Neural cell (in vitro differentiated cells): Measurements from ENCODE around the gene CIB4. TPM values are rescaled to one million over a fixed set of nuclear protein-coding genes. Genes with fewer than 3 reads are reported as not detected.

ENCODE experiments used
- H2AFZ ChIP-seq: fragments of 200-600, 300-800 bp; sonication (generic), shearing (Covaris generic); 2 replicates; pipeline ENCODE4 v1.6.0; 2014; ENCODE audit warnings: low read depth, mild to moderate bottlenecking, antibody characterized with exemption, low read length, moderate library complexity
- H3F3A ChIP-seq: fragments of 200-600 bp; shearing (Covaris generic); 2 replicates; pipeline ENCODE4 v1.6.1; 2016; ENCODE audit warnings: mild to moderate bottlenecking, moderate library complexity, mixed read lengths, antibody characterized with exemption, low read length; ENCODE audit not compliant: insufficient read depth, poor library complexity, severe bottlenecking
- H3K27ac ChIP-seq: fragments of 200-600, 300-800 bp; sonication (generic), shearing (Covaris generic); 2 replicates; pipeline ENCODE4 v1.5.1; 2014; ENCODE audit warnings: mild to moderate bottlenecking, low read length, moderate library complexity
- H3K27me3 ChIP-seq: fragments of 300-800, 200-600 bp; sonication (generic), shearing (Covaris generic); 2 replicates; pipeline ENCODE4 v1.6.0; 2014; ENCODE audit warnings: mild to moderate bottlenecking, low read depth, low read length, moderate library complexity; ENCODE audit not compliant: insufficient read depth
- H3K36me3 ChIP-seq: fragments of 300-800, 200-600 bp; sonication (generic), shearing (Covaris generic); 2 replicates; pipeline ENCODE4 v1.5.1; 2014; ENCODE audit warnings: mild to moderate bottlenecking, antibody characterized with exemption, low read length, moderate library complexity; ENCODE audit not compliant: insufficient read depth
- H3K4me2 ChIP-seq: fragments of 300-800, 200-600 bp; sonication (generic), shearing (Covaris generic); 2 replicates; pipeline ENCODE4 v1.6.0; 2014; ENCODE audit warnings: mild to moderate bottlenecking, low read length
- H3K4me3 ChIP-seq: fragments of 300-800, 200-600 bp; sonication (generic), shearing (Covaris generic); 2 replicates; pipeline ENCODE4 v1.5.1; 2014; ENCODE audit warnings: mild to moderate bottlenecking, low read length, moderate library complexity
- H3K79me2 ChIP-seq: fragments of 200-600 bp; shearing (Covaris generic); replicated peaks from 2 replicates; pipeline ENCODE4 v1.6.0; 2014; ENCODE audit warnings: mild to moderate bottlenecking, low read length, moderate library complexity; ENCODE audit not compliant: insufficient read depth
- H3K9ac ChIP-seq: fragments of 300-800, 200-600 bp; sonication (generic), shearing (Covaris generic); 2 replicates; pipeline ENCODE4 v1.6.1; 2016; ENCODE audit warnings: mild to moderate bottlenecking, low read length, mixed read lengths
- H3K9me2 ChIP-seq: fragments of 200-600 bp; shearing (Covaris generic); 2 replicates; pipeline ENCODE4 v1.6.1; 2016; ENCODE audit warnings: mild to moderate bottlenecking, low read length, mixed read lengths; ENCODE audit not compliant: insufficient read depth
- H3K9me3 ChIP-seq: fragments of 200-600, 300-800 bp; sonication (generic), shearing (Covaris generic); 2 replicates; pipeline ENCODE4 v1.6.1; 2016; ENCODE audit warnings: mild to moderate bottlenecking, mixed run types, low read length, moderate library complexity, mixed read lengths
- H4K20me1 ChIP-seq: fragments of 200-600 bp; shearing (Covaris generic); 2 replicates; pipeline ENCODE4 v1.6.1; 2016; ENCODE audit warnings: mild to moderate bottlenecking, mixed run types; ENCODE audit not compliant: insufficient read depth
- CTCF ChIP-seq: fragments of 450-650 bp; IDR thresholded peaks from 2 replicates; pipeline ENCODE4 v1.5.1; 2014; ENCODE audit warnings: antibody characterized with exemption, mild to moderate bottlenecking, moderate library complexity; ENCODE audit not compliant: poor library complexity, severe bottlenecking
- EP300 ChIP-seq: fragments of 450-650 bp; conservative IDR thresholded peaks from 2 replicates; pipeline ENCODE4 v1.6.1; 2014; ENCODE audit warnings: antibody characterized with exemption, mild to moderate bottlenecking, moderate library complexity; ENCODE audit not compliant: poor library complexity, severe bottlenecking
- EZH2 ChIP-seq: fragments of 200-600, 300-800 bp; shearing (Covaris generic), sonication (generic); IDR thresholded peaks from 2 replicates; pipeline ENCODE4 v1.6.1; 2014; ENCODE audit warnings: antibody characterized with exemption, low read length, borderline replicate concordance, mild to moderate bottlenecking; ENCODE audit not compliant: insufficient read depth, poor library complexity, severe bottlenecking
- MXI1 ChIP-seq: fragments of 450-650 bp; conservative IDR thresholded peaks from 2 replicates; pipeline ENCODE4 v1.6.1; 2014; ENCODE audit warnings: antibody characterized with exemption, mild to moderate bottlenecking; ENCODE audit not compliant: poor library complexity, severe bottlenecking
- POLR2AphosphoS5 ChIP-seq: IDR thresholded peaks from 2 replicates; pipeline ENCODE4 v1.6.1; 2012
- RAD21 ChIP-seq: fragments of 450-650 bp; conservative IDR thresholded peaks from 2 replicates; pipeline ENCODE4 v1.6.1; 2014; ENCODE audit warnings: antibody characterized with exemption, mild to moderate bottlenecking, moderate library complexity
- REST ChIP-seq: IDR thresholded peaks from 2 replicates; pipeline ENCODE4 v1.6.1; 2012; ENCODE audit warnings: borderline replicate concordance
- SMC3 ChIP-seq: fragments of 450-650 bp; conservative IDR thresholded peaks from 2 replicates; pipeline ENCODE4 v1.6.1; 2014; ENCODE audit warnings: antibody characterized with exemption, mild to moderate bottlenecking, moderate library complexity; ENCODE audit not compliant: poor library complexity
- TAF1 ChIP-seq: IDR thresholded peaks from 2 replicates; pipeline ENCODE4 v1.6.1; 2012; ENCODE audit warnings: low read depth
- polyA plus RNA-seq: library from polyadenylated mRNA; depleted of rRNA; stranded (reverse); fragments of >200 nt; gene quantifications from 2 replicates; pipeline ENCODE4 v1.2.3, GENCODE V29; 2014

CIB4 gene
- polyA plus RNA-seq, 1 donor from 2014 or later, result not detected

- Histone ChIP-seq H3F3A (no peaks in the 10 kb centered on the region), H3K36me3 (no peaks in the 10 kb centered on the region)
Measured at GRCh38 chr2:26645762-26646161, 4.6 kb upstream of the CIB4 start.

GRCh38 chr2:26644188-26644835 is 3.1 kb upstream of the CIB4 start:
- Histone ChIP-seq H3K27me3 (no peaks in the 10 kb centered on the region), H3K4me3 (no peak overlapping the region), H4K20me1 (no peaks in the 10 kb centered on the region), H3K4me2 (no peak overlapping the region), H3K36me3 (no peaks in the 10 kb centered on the region), H3K9me3 (no peaks in the 10 kb centered on the region), H3F3A (no peaks in the 10 kb centered on the region), H3K9ac (no peak overlapping the region), H3K79me2 (no peaks in the 10 kb centered on the region), H3K9me2 (no peaks in the 10 kb centered on the region), H2AFZ (no peak overlapping the region), H3K27ac (no peak overlapping the region)
- TF ChIP-seq REST (no peak), MXI1 (no peak), RAD21 (no peak), POLR2AphosphoS5 (no peak), TAF1 (no peak), EP300 (no peak), EZH2 (no peak)

More at GRCh38 chr2:26645762-26646161, 4.6 kb upstream of the CIB4 start:
- Histone ChIP-seq H3K4me3 (no peak overlapping the region), H3K27me3 (no peaks in the 10 kb centered on the region), H2AFZ (no peak overlapping the region), H4K20me1 (no peaks in the 10 kb centered on the region), H3K9ac (no peak overlapping the region), H3K27ac (no peak overlapping the region), H3K4me2 (no peak overlapping the region), H3K79me2 (no peaks in the 10 kb centered on the region), H3K9me2 (no peaks in the 10 kb centered on the region), H3K9me3 (no peaks in the 10 kb centered on the region)
- TF ChIP-seq POLR2AphosphoS5 (no peak), EP300 (no peak), EZH2 (no peak), CTCF (no peak), SMC3 (no peak), TAF1 (no peak), MXI1 (no peak), REST (no peak), RAD21 (no peak)
